B cell (primary cell): ENCODE results near the gene TAS1R2.

Experiments
- CTCF ChIP-seq: fragments of 200-600 bp; IDR thresholded peaks from one replicate; pipeline ENCODE4 v1.8.0; 2022; ENCODE audit warnings: antibody characterized with exemption, mild to moderate bottlenecking
- EZH2 ChIP-seq: IDR thresholded peaks from 2 replicates; pipeline ENCODE4 v1.6.1; 2012; ENCODE audit warnings: borderline replicate concordance, low read depth, mild to moderate bottlenecking, moderate library complexity, low read length; ENCODE audit not compliant: insufficient read depth, poor library complexity, severe bottlenecking

GRCh38 chr1:18861590-18861989 lies 2.1 kb upstream of the TAS1R2 start:
- no peak for TF ChIP-seq CTCF
- TF ChIP-seq EZH2 = no peak
